Ishikawa (cell line): ENCODE results near the gene TGM4.

Experiments used
- EGR1 ChIP-seq: IDR thresholded peaks from 2 replicates; pipeline ENCODE4 v1.6.1; 2012
- EP300 ChIP-seq: IDR thresholded peaks from 2 replicates; pipeline ENCODE4 v1.6.1; 2012; ENCODE audit warnings: borderline replicate concordance
- FOXM1 ChIP-seq: IDR thresholded peaks from 2 replicates; pipeline ENCODE4 v1.6.1; 2012; ENCODE audit warnings: low read depth, borderline replicate concordance
- MAX ChIP-seq: IDR thresholded peaks from 2 replicates; pipeline ENCODE4 v1.6.1; 2012
- NFIC ChIP-seq: IDR thresholded peaks from 2 replicates; pipeline ENCODE4 v1.6.1; 2012
- RAD21 ChIP-seq: IDR thresholded peaks from 2 replicates; pipeline ENCODE4 v1.6.1; 2012; ENCODE audit warnings: low read depth
- TAF1 ChIP-seq: IDR thresholded peaks from 2 replicates; pipeline ENCODE4 v1.6.1; 2012; ENCODE audit warnings: low read depth, mild to moderate bottlenecking
- TF ChIP-seq, protein P1 (sequence below): IDR thresholded peaks from 2 replicates; pipeline ENCODE4 v1.6.1; 2012; ENCODE audit warnings: low read depth, mild to moderate bottlenecking

DNA sequence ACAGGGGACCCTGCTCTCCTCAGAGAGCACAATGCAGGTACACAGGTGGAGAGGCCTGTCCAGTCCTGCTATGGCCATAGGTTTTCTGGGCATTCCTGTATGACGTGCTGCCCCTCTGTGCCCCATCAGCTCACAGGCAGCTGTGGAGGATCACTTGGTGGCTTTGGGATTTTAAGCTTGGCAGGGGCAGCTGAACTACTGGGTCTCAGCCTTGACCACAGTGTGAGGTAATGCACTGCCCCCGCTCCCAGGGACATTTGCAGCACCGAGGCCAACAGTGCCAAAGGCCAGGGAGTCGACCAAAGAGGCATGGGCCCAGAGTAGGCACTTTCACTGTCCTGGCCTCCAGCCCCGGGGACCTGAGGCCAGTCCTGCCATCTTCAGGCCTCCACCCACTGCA lies 55.4 kb downstream of the TGM4 start:
- no peak for TF ChIP-seq NFIC
- no peak for TF ChIP-seq EP300
- TF ChIP-seq TAF1, result no peak
- no peak for TF ChIP-seq MAX
- no peak for TF ChIP-seq RAD21
- TF ChIP-seq, protein P1, sequence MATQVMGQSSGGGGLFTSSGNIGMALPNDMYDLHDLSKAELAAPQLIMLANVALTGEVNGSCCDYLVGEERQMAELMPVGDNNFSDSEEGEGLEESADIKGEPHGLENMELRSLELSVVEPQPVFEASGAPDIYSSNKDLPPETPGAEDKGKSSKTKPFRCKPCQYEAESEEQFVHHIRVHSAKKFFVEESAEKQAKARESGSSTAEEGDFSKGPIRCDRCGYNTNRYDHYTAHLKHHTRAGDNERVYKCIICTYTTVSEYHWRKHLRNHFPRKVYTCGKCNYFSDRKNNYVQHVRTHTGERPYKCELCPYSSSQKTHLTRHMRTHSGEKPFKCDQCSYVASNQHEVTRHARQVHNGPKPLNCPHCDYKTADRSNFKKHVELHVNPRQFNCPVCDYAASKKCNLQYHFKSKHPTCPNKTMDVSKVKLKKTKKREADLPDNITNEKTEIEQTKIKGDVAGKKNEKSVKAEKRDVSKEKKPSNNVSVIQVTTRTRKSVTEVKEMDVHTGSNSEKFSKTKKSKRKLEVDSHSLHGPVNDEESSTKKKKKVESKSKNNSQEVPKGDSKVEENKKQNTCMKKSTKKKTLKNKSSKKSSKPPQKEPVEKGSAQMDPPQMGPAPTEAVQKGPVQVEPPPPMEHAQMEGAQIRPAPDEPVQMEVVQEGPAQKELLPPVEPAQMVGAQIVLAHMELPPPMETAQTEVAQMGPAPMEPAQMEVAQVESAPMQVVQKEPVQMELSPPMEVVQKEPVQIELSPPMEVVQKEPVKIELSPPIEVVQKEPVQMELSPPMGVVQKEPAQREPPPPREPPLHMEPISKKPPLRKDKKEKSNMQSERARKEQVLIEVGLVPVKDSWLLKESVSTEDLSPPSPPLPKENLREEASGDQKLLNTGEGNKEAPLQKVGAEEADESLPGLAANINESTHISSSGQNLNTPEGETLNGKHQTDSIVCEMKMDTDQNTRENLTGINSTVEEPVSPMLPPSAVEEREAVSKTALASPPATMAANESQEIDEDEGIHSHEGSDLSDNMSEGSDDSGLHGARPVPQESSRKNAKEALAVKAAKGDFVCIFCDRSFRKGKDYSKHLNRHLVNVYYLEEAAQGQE, result no peak
- no peak for TF ChIP-seq EGR1
- no peak for TF ChIP-seq FOXM1
